Measurements from ENCODE around the gene KLHL2.
"Not testable (repeated sequence)": the region's sequence is repeated elsewhere in the genome, so short reads cannot be mapped to it uniquely, and the experiment has no call there.

The KLHL2 gene

GRCh38 chr4:165330666-165331065 is 123.3 kb downstream of the KLHL2 start:
- no peak for DNase-seq (ENCODE audit: low read depth)

- no peak for DNase-seq (ENCODE audit: low read depth)
Measured at GRCh38 chr4:165331359-165331758, 124.0 kb downstream of the KLHL2 start.

DNA sequence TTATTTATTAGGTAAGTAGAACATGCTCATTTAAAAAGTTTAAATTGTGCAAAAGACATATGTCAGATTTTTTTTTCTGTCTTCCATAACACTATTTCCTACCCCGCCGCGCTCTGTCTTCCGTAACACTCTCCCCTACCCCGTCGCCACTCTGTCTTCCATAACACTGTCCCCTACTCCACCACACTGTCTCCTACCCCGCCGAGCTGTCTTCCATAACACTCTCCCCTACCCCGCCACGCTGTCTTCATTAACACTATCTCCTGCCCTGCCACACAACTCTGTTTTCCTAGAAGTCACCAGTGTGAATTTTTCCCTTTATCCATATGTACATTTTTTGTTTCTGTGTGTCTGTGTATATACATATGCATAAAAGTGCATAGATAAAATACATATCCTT is 124.5 kb downstream of the KLHL2 start:
- no peak for DNase-seq (ENCODE audit: low read depth)

DNA sequence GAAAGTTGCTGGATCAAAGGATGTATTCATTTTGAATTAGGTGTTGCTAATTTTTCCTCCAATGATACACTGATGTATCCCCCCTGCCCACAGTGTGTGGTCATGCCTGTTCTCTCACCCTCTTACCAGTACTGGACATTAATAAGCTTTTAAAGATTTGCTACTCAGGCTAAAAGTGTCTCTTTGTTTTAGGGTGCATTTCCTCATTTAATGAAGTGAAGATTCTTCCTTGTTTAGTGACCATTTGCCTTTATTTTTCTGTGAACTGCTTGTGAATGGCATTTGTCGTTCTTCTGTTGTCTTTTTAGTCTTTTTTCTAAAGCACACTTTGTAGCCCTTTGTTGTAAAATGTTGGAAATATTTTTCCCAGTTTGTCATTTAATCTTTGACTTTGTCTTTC is 125.1 kb downstream of the KLHL2 start:
- DNase-seq (ENCODE audit: low read depth), result no peak

DNA sequence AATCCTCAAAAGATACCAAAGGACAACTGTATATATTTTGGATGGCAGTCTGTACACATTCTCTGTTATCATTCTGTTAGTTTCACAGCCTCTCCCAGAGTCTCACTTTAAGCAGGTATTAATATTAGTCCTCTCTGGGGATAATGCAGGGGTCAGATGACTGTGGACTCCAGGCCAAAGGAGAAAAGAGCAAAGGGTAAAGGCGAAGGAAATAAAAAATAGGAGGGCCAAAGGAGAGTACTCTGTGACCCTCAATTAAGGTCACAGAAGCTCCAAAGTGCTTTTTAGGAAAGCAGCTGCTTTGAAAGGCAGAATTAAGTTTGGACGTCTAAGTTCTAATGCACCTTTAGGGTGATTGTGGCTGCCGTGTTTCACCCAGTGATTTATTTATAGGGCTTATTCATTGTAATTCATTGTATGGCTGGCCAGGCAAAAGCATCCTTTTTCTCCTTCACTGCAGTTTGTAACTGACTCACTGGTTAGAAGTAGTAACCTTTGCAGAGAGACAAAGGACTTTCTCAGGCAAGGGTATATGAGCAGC is 127.9 kb downstream of the KLHL2 start:
- DNase-seq (ENCODE audit: low read depth), result no peak

DNA sequence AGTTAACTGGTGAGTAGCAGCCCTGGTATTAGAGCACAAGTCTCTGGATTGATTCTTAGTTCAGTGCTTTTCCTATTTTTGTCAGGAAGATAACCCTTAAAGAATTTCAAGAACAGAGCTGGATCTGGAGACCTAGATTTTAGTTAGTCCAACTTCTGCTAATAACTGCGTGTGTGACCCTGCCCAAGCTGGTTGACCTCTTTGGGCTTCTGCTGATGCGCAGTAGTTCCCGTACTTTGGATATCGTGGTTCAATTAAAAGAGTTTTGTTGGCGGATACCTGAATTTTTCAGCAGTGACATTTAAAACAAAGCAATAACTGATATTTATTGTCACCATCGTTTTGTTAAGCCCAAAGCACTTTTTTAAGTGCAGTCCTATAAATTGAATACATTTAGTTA is 129.4 kb downstream of the KLHL2 start:
- no peak for DNase-seq (ENCODE audit: low read depth)

DNA sequence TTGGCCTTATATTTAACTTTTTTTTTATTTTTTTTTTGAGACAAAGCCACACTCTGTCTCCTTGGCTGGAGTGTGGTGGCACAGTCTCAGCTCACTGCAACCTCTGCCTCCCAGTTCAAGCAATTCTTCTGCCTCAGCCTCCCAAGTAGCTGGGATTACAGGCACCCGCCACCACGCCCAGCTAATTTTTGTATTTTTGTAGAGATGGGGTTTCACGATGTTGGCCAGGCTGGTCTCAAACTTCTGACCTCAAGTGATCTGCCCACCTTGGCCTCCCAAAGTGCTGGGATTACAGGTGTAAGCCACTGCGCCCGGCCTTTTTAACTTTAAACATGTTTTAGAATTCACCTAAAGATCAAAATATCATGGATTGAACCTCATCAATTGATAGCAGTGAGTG is 135.0 kb downstream of the KLHL2 start:
- not testable (repeated sequence) for DNase-seq (ENCODE audit: low read depth)

DNA sequence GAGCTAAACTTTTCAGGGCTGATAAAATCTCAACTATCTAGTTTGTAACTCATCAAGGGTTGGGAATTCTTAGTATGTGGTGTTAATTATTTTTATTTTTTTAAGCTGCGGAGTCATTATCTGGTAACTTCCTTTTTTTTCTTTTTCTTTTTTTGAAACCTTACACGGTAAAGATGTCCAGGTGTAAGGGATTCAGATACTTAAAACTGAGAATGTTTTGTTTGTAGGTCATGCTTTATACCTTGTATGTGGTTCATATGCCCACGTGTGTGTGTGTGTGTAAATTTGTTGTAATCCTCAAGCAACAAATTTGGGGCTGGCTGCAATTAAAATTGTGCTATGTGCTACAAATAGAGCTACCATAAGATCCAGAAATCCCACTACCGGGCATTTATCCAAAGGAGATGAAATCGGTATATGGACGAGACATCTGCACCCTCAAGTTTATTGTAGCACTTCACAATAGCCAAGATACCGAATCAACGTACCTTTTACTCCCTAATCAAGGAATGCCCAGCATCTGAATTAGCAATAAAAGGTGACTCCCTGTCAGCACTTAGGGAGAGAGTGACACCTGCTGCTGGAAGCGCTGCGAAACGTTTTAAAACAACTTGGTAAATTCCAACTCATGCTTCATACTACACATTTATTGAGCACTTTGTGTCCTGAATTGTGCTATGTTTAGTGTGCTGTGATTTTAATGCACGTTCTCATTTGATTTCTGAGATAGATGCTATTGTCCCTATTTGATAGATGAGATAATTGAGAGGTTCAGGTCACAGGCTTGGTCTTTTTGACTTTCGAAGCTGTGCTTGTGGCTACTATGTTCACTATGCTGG is 136.2 kb downstream of the KLHL2 start:
- DNase-seq (ENCODE audit: low read depth), result no peak

DNA sequence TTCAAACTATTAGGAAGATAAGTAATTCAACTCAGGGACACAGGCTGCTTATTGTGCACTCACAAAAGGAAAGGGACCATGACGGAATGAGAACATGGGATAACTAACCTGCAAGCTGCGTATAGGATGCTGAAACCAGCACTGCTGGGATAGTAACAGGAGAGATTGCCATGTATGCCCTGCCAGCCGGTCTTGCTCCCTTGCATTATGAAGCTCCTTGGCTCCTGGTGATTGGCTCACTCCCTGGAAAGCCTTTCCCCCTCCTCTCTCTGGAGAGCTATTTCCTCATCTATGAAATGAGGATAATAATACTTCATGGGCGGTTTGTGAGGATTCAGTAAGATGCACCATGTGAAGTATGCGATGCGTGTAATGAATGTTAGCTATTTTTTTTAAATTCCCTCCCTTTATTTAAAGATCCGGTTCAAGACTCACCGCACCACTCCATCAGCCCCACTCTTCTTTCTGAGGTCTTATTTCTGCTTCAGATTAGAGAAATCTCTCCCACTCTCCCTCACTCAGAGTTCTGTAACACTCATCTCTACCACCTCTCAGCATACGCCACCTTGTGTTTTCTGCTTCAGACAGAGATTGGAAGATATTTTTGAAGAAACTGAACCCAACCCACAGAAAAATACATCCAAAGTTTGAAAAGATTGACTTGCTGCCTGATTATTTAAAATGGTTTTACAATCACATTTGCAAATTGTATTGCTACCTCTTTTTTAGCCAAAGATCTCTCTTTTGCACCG is 138.5 kb downstream of the KLHL2 start:
- DNase-seq (ENCODE audit: low read depth), result no peak

- DNase-seq (ENCODE audit: low read depth), result no peak
Measured at GRCh38 chr4:165347647-165348569, 140.5 kb downstream of the KLHL2 start.

DNA sequence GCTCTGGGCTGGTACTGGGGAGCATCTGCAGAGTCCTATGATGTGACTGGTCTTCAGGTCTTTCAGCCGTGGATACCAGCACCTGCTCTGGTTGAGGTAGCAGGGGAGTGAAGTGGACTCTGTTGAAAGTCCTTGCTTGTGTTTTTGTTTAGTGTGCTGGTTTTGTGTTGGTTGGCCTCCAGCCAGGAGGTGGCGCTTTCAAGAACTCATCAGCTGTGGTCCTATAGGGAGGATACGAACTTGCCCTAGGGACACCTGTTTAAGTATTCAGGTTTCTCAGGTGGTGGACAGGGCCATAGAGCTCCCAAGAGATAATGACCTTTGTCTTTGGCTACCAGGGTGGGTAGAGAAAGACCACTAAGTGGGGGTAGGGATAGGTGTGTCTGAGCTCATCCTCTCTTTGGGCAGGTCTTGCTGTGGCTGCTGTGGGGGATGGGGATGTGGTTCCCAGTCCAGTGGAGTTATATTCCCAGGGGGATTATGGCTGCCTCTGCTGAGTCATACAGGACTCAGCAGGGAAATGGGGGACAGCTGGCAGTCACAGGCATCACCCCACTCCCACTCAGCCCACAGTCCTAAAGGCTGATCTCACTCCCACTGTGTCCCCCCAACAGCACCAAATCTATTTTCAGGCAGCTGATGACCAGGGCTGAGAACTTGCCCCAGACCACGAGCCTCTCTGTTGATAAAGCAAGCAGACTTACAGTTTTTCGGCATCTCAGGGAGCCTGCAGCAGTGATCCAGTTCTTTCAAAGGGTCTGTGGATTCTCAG is 144.2 kb downstream of the KLHL2 start:
- DNase-seq (ENCODE audit: low read depth), result no peak

DNA sequence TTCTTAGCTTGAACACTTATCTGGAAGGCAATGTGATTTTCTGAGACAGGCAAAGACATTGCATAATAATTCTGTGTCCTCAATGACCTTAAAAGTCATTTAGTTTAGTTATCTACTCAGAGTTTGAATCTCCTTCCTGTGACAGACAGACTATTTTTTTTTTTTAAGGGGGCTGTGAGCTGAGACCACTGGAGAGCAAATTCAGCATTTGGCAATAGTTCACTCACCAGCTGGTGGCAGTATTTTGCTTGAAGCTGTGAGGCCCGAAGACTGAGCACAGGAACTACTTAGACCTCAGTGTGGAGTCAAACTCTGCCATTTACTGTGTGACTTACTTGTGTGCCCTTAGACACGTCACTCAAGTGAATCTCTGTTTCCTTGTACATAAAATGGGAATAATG is 148.5 kb downstream of the KLHL2 start:
- DNase-seq (ENCODE audit: low read depth), result no peak

GRCh38 chr4:165359506-165359905 is 152.1 kb downstream of the KLHL2 start:
- DNase-seq (ENCODE audit: low read depth), result no peak

DNA sequence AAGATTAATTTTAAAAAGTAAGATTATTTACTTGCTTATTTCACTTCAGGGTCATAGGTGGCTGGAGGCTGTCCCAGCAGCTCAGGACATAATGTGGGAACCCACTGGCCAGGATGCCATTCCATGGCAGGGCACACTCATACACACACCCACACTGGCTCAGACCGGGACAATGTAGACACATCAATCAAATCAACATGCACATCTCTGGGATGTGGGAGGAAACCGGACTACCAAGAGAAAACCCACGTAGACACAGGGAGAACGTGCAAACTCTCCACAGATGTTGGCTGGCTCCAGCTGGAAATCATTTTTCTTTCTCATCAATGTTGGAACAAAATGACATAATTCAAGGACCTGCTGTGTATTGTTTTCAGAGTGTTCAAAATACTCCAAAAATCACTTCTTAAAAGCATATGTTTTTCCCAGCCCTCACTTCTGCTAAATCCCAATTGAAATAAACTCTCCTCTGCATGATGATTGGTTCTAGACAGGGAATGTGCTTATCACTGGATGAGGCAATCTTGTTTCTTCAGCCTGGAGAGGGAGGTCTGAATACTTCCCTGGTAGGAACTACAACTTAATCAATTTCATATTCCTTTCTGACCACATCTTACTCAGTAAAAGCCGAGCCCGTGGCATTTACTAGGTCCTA is 152.8 kb downstream of the KLHL2 start:
- DNase-seq (ENCODE audit: low read depth), result no peak

- DNase-seq (ENCODE audit: low read depth), result no peak
Measured at GRCh38 chr4:165360985-165361670, 153.8 kb downstream of the KLHL2 start.

GRCh38 chr4:165361810-165362209 is 154.4 kb downstream of the KLHL2 start:
- DNase-seq (ENCODE audit: low read depth), result no peak

DNA sequence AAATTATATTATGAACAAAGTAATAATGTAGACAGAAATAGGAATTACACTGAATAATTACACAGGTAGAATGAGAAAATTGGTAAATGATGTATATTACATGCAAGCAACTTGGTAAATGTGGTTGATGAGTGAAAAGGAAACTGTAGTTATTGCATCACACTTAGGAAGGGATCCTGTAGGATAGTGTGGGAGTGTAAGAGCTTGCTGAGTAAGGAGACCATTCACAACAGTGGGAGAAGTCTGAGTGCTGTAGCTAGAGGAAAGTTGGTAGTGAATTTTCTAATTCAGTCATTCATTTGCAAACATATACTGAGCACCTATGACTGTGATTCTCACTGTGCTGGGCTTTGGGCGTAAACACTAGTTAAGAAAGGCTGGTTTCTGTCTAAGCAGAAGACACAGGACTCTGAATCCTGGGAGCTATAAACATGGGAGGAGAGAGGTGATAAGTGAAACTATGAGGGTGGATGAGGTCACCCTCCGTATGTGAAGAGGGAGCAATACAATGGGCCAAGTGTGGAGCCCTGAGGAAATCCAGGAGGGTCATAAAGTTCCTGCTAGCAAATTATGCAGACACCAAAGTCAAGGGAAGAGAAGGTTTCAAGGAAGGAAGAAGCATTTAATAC is 157.2 kb downstream of the KLHL2 start:
- no peak for DNase-seq (ENCODE audit: low read depth)

DNA sequence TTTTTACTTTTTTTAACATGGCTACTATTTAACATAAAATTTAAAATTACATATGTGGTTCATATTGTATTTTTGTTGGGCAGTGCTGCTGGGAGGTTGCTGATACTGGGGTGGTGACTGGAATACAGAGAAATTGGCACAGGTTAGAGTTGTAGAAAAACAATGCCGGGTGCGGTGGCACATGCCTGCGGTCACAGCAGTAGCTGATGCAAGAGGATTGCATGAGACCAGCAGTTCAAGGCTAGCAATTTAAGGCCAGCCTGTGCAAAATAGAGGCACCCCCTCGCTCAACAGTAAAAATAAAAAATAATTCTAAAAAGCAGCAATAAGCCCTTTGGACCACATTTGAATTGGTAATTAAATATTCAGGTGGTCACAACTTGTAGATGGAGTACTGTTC is 159.7 kb downstream of the KLHL2 start:
- DNase-seq (ENCODE audit: low read depth), result no peak

- no peak for DNase-seq (ENCODE audit: low read depth)
Measured at GRCh38 chr4:165368114-165368513, 160.8 kb downstream of the KLHL2 start.

DNA sequence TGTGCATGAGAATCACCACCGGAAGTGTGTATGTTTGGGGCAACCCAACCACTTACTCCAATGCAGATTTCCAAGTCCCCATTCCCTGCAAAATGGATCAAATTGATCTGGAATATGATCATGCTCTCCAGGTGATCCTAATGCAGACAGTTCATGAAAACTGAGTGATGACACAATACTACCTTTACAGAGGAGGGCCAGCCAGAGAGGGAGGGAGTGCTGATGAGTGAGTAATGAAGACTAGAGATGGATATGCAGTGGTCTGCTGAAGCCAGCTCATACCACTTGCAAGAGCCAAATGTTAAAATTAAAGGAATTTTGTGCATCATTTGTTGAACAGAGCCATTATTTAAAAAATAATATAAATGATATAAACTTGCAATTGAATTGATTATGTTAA is 161.2 kb downstream of the KLHL2 start:
- no peak for DNase-seq (ENCODE audit: low read depth)
